HG02885 (cell line): ENCODE data around the gene TCF4.

Source experiments
- ATAC-seq: cut with Tn5 transposase; IDR thresholded peaks from one replicate; pipeline ENCODE4 v1.9.1; 2021; ENCODE audit warnings: mild to moderate bottlenecking; ENCODE audit not compliant: unreplicated experiment, poor library complexity

TCF4 gene

DNA sequence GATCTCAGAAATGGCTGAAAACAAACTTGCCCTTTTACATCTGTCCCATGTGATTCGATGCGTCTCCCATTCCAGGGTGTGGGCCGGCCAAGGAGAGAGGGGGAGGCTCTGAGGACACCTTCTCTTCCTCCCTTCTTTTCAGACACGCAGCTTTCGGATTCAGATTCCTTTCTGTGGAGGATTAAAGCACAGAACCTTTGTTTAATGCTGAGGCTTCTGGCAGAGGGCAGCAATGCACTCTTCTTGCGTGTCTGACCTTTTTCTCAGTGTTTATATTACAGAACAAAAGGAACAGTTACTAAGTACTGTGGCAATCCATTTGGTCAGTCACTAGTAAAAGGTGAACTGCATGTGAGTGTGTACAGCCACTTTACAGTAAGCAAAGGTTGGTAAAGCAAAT is 359.8 kb downstream of the TCF4 start:
- no peak for ATAC-seq

DNA sequence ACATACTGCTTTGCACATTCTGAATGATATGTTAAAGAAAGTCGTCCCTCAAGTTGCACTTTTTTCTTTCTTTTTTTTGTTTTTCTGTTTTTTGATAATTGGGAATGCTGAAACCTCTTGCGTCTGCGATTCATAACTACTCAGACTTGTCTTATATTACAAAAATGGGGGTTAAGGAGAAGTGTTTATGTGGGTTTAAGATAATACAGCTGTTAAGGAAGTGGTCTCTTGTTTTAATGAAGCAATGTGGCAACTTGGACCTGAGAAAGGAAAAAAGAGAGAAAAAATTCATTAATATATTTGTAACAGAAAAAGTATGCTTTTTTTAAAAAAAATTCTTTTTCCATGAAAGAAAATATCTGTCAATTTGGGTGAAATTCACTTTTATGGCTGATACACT is 360.2 kb downstream of the TCF4 start:
- no peak for ATAC-seq

DNA sequence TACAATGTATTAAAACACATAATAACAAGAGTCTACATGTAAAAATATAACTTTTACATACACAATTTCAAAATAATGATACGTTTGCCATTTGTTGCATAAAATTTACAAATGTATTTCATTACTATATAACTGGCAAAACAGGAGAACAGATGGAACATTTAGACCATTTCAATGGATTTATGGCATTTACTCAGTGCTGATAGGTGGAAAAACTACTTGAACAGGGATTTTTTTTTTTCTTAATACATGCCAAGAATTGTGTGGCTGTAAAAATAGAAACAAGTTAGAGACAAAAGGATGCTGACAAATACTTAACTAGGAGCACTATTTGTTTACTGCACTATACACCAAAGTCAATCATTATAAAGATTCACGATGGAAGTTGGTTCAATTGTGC is 361.9 kb downstream of the TCF4 start:
- ATAC-seq, result no peak

DNA sequence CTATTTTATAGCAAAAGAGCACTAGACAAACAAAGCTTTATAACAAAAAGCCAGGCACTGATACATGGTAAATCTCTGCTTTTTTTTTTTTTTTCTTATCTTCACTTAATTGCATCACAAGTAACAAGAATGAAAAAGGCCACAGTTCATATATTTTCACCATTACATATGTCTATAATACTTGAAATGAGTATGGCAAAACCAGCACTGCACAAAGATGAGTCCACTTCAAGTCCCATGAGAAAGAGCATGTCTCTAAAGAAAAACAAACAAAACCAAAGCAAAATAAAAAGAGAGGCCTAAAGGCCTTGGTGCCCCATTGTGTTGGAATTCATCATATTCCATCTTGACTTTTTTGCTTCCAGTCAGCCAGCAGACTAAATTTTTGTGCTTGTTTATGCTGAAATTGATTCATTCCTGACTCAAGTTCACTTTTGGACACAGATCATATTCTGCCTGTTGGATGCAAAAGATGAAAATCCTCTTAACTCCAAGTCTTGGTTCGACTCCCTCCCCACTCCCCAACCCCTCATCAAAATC is 363.8 kb downstream of the TCF4 start:
- ATAC-seq, result no peak

DNA sequence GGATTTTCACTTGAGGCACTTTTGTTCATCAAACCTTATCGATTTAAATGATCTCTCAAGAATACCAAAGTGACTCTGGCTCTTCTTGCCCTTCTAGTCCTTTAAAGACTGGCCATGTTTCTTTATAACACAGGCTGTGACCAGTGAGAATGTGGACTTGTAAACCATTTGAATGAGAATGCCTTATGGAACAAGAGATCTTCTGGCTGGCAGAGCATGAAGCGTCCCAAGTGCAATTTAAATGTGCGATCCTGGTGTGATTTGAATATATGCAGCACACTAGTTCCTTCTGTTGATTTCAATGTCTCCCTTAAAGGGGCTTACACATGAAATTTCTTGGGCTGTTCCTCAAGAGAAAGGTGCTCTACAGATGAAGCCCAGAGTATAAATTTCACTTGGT is 366.4 kb downstream of the TCF4 start:
- no peak for ATAC-seq

DNA sequence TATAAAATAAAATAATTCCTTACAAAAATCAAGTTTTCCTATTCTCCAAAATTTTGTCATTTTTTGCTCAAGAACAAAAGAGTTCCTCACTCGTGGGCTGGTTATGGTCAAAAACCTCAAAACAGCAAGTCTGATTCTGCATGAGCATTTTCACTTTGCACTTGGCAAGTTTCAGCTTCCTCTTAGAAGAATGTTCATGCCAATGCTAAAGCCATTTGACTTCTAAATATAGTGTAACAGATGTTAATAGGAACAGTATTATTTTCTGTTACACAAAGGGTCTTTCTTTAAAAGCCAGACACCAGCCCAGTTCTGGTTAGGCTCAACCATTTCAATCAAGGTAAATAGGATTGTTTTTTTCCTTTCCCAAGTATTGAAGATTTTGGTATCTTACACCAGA is 367.5 kb downstream of the TCF4 start:
- peak; percentile 83 for ATAC-seq

DNA sequence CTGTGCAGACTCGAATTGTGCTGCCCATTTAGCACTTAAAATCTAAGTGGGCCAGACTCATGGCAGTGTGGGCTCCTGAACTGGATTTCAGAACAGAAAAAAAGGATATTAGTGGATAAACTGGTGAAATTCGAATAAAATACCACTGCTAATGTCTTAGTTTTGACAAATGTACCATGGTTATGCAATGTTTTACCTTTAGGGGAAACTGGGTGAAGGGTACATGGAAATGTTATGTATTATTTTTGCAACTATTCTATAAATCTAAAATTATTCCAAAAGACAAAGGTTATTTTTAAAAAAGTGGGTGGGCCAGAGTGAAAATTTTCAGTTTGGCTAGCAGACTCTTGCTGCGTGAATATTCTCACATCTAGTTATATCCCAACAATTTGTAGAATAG is 368.2 kb downstream of the TCF4 start:
- ATAC-seq, result no peak

DNA sequence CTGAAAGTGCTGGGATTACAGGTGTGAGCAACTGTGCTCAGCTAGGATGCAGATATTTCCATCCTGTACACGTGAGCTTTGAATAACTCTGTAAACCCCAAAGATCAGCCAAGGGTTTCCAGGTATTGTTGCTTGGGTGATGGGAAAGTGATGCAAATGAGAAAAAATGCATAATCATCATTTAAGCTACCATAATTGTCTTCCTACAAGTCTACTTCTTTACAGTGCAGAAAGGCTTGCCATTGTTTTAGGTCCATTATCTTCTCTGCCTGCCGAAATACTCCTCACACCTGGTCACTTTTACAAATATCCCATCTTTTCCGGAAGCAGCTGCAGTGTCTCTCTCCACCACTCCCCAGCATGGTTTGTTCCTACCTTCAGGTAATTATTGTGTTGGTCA is 368.9 kb downstream of the TCF4 start:
- ATAC-seq, result no peak

DNA sequence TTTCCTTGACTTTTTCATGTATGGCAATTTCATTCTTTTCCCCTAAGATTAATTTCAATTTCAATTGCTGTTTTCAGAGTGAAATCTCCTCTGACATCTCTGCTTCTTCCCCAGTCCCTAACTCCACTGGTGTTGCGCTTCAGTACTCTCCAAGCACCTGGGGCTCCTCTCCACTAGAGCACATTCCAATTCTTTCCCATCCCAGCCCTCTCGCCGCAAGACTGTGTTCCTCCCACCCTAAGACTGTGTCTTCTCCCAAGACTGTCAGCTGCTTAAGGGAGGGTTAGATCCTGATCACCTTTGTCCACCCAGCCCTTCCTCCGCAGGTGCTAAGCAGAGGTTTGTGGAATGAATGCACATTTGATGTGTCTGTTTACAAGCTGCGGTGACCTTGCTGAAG is 373.0 kb downstream of the TCF4 start:
- no peak for ATAC-seq

DNA sequence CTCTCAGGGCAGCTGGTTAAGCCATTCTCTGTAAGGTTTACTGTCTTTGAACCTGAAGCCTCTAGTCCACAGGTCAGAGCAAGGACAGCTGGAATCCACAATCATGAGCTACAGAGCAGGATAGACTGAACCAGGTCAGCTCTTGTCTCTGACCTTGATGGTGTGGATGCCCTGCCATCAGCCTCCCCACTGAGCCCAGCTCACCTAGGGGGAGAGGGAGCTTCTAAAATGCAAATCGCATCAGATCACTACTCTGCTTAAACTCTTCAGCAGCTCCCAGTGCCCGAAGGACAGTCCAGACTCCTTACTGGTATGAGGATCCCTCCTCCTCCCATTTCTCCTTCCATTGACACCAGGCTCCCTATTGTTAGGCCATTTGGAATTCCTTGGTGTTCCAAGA is 373.5 kb downstream of the TCF4 start:
- no peak for ATAC-seq

DNA sequence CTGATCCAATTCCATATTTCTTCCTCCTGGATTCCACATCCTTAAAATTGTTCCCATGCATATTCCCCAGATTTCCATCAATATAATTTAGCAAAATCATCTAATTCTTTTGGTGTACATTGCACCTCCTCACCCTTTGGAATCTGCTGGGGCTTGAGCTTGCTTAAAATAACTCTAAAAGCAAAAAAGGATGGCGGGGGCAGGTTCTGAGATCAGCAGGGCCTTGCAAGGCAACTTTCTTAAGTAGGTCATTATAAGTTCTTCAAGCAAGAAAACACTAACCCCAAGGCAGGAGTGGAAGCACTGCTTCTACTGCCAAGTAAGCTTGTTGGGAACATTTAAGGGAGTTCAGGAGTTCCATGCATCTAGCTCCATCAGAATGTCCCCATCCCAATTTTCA is 374.4 kb downstream of the TCF4 start:
- no peak for ATAC-seq

DNA sequence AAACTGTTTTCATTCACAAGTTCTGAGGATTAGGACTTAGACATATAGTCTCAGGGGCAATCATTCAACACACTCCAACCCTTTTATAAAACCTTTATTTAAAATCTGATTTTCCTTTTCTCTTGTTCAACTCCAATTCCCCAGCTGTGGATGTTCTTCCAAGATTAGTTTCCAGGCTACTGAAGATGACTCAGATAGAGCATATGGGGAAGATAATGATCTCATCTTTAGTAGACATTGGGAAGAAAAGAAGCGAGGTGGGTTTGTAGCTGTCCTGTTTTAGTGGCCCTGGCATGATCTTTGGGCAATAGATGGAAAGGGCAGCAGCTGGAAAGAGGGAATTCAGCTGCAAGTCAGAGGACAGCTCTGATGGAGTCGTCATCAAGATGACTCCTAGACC is 381.1 kb downstream of the TCF4 start:
- ATAC-seq, result no peak

DNA sequence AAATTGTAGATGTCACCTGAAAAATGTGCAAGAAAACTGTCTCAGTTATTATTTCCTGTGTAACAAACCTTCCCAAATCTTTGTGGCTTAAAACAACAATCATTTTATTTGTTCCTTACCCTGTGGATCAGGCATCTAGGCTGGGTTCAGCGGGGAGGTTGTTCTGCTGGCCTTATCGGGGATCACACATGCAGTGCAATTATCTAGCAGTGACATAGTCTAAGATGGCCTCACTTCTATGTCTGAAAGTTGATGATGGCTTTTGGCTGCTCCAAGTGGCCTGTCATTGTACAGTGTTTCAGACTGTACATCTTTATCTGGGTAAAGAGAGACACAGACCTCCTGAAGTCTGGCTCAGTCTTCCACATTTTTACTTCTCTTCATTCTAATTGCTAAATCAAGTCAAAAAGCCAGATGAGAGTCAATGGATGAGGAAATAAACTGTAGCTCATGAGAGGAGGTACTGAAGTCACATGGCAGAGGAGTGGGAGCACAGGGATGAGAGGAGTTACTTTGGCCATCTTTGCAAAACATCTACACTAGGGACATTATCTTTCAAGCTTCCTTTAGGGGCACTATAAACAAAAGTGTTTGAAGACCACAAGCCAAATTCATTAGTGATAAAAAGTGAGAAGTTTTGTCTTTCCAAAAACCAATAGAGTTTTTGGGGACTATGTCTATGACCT is 385.6 kb downstream of the TCF4 start:
- no peak for ATAC-seq

DNA sequence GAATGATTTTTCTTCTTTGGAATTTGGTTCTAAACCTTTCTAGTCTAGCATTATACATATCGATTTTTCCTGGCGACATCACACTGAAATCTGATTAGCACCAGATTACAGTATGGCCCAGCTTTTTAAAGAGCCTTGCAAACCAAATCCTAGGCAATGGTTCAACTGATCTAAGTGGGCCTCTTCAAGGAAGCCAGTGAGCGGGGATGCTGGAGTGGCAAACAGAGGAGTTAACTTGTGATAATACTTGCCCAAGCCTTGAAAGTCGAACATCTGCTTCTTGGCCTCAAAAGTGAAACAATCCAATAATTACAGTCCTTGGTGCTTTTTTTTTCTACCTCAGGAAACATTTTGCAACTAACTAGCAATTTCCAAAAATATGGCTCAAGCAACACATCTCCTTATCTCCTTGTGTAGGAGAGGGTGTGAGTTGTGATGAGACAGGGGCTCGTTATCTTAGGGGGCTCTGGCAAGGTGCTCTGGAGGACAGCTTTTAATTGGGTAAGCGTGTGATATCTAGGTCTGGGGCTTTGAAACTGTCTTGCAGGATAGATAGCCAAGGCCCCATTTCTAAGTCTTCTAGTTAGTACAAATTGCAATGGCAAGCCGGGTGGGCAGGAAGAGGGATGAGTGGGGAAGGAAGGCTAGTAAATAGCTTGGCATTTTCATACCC is 388.6 kb downstream of the TCF4 start:
- no peak for ATAC-seq

DNA sequence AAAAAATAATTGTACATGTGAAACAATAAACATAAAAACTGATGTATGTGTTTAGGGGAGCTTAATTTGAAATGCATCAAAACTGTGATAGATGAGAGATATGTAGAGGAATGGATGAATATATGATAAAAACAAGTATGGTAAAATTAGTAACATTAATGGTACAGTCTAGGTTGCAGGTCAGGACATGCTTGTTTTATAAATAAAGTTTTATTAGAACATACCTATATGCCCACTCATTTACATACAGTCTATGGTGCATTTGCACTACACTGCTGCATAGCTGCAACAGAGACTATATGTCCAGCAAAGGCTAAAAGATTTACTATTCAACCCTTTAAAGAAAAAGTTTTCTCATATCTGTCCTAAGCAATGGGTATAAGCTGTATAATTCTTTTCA is 392.1 kb downstream of the TCF4 start:
- no peak for ATAC-seq

DNA sequence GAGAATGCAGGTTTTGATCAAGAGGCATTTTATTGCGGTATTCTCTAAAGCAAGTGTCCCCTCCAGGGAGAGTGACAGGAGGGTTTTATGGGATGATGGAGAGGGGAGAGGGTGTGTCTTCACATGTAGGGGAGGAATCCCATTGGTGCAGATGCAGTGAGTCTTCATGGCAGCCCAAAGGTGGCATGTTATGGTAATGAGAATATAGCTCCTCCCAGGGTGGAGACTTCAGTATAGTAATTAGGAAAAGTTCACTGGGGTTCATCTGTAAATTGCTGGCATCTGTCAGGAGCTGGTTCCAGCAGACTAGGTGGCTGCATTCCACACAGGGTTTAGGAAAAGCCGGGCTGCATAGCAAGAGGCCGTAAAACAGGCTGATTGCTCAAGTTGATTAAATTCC is 398.0 kb downstream of the TCF4 start:
- no peak for ATAC-seq

DNA sequence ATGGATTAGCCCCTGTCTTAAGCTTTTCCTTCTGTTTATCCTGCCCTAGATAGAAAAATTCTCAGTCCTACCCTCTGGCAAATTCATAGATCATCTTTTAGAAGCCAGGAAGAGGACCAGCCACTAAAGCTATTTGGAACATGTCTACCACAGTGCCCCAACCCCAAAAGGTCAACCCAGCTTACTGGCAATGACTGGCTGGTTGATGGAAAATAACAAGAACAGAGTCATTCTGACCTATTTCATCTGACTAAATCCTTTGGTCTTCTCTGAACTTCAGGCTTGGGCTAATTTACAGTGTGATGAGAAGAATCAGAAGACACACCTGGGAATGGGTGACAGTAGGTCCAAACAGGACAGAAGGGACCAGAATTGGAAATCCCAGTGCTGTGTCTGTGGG is 401.4 kb downstream of the TCF4 start:
- ATAC-seq, result no peak

DNA sequence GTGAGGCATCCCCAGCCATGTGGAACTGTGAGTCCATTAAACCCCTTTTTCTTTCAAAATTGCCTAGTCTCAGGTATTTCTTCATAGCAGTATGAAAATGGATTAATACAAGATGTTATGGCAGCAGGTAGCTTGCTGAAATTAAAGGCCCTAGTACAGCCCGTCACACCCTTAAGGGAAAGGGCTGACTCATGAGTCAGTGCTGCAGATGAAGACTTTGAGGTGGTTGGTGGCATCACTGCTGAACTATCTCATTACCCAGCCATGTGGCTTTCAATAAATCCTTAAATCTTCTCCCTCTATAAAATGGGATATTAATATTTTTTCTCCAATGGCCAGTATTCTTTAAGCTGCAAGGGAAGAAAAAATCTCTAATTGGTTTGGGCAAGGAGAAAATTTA is 402.6 kb downstream of the TCF4 start:
- no peak for ATAC-seq

DNA sequence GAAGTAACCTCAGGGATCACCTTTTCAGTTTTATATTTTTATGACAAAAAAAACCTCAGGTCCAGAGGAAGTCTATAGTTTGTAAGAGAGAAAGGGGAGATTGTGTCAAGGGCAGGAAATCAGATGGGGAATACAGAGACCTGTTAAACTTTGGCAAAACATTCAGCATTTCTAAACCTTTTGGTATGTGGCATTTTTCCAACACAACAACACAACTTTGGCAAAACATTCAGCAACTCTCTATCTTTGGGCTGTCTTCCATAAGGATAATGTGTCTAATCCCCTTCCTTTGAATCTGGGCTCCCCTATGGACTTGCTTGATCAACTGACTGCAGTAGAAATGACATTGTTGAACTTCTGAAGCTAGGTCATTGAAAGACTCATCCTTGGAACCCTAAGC is 408.2 kb downstream of the TCF4 start:
- no peak for ATAC-seq

DNA sequence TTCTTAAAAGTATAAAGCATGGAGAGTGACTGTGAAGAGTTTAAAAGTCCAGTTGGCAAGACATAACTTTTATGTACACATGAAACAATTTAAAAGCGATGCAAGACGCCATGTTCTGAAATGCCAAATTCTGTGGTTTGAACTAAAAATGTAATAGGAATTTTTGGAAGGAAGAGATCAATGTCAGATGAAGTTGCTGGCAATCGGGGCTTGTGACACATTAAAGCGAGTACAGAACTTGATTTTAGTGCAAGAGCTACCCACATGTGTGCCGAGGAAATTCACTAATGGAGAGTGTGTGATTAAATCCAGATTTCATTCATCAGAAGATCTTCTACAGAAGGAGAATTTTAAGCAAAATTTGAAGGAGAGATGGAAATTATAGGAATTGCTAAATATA is 408.6 kb downstream of the TCF4 start:
- ATAC-seq, result no peak

DNA sequence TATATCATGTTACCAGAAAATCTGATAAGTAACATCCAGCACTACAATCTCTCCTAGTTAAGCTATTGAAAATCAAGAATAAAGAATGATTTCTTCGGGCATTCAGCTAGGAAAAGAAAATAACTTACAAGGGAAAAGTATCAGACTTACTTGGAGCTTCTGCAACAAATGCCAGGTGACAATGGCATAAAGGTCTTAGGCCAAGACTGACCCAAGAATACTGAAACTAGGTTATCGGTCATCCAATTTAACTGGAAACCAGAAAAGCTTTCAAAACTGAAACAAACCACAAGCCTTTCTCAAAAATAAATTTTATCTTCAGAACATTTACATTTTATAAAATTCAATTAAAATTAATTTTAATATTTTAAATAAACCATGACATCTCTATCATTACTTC is 414.7 kb downstream of the TCF4 start:
- ATAC-seq, result no peak
